MCF 10A (cell line): ENCODE data around the gene GGNBP2. TPM values are rescaled to one million over a fixed set of nuclear protein-coding genes. Genes with fewer than 3 reads are reported as not detected.
A peak's percentile ranks its signal among the peaks of the same experiment; 100 is the strongest.

ENCODE experiments used
- BruUV-seq: library from RNA; stranded (reverse); fragments of 400-500 nt; replicated peaks from 2 replicates; lab custom pipeline; 2021; lab: Mats Ljungman, UMichigan
- CTCF ChIA-PET: fragments of 300-600 bp; sonication (Branson Sonifier 250); formaldehyde crosslinking; extraction: SDS; loops from one replicate; lab custom pipeline; 2021; ENCODE audit warnings: antibody characterized with exemption, inconsistent platforms; lab: Yijun Ruan, JAX
- POLR2A ChIA-PET: fragments of 300-600, 350-650 bp; sonication (Branson Sonifier 250); formaldehyde crosslinking; extraction: SDS; loops from one replicate; lab custom pipeline; 2020; ENCODE audit warnings: antibody characterized with exemption, inconsistent platforms; lab: Yijun Ruan, JAX
- DNase-seq: peaks from one replicate; pipeline ENCODE4 v3.0.0-alpha.2; 2018; ENCODE audit not compliant: unreplicated experiment
- H3K27ac Mint-ChIP-seq: one replicate; pipeline ENCODE4 v1.8.0; 2022; ENCODE audit warnings: mild to moderate bottlenecking, low read depth, mixed read lengths; ENCODE audit not compliant: unreplicated experiment
- H3K27me3 Mint-ChIP-seq: one replicate; pipeline ENCODE4 v1.8.0; 2022; ENCODE audit warnings: mixed read lengths; ENCODE audit not compliant: insufficient read depth, unreplicated experiment
- H3K36me3 Mint-ChIP-seq: one replicate; pipeline ENCODE4 v1.8.0; 2022; ENCODE audit warnings: mild to moderate bottlenecking, moderate library complexity, mixed read lengths; ENCODE audit not compliant: insufficient read depth, unreplicated experiment
- H3K4me1 Mint-ChIP-seq: one replicate; pipeline ENCODE4 v1.8.0; 2022; ENCODE audit warnings: mixed read lengths; ENCODE audit not compliant: insufficient read depth, unreplicated experiment
- H3K4me3 Mint-ChIP-seq: one replicate; pipeline ENCODE4 v1.8.0; 2022; ENCODE audit warnings: mild to moderate bottlenecking, moderate library complexity, mixed read lengths; ENCODE audit not compliant: unreplicated experiment
- H3K9me3 Mint-ChIP-seq: one replicate; pipeline ENCODE4 v1.8.0; 2022; ENCODE audit warnings: mixed read lengths; ENCODE audit not compliant: unreplicated experiment
- intact Hi-C: fragments of 100-400 bp; cut with micrococcal nuclease; formaldehyde crosslinking; loops from 2 replicates; pipeline ENCODE4 v1.14.1; 2022
- total RNA-seq: library from RNA; stranded (reverse); gene quantifications from 2 replicates; pipeline ENCODE4 v1.2.3, GENCODE V29; 2022
- TF ChIP-seq, protein P1 (sequence below): fragments of 200-600 bp; IDR thresholded peaks from one replicate; pipeline ENCODE4 v1.8.0; 2022; ENCODE audit warnings: antibody characterized with exemption, mild to moderate bottlenecking; ENCODE audit not compliant: unreplicated experiment

The GGNBP2 gene
- total RNA-seq, 1 experiment from 2014 or later: 88.7 TPM

DNA sequence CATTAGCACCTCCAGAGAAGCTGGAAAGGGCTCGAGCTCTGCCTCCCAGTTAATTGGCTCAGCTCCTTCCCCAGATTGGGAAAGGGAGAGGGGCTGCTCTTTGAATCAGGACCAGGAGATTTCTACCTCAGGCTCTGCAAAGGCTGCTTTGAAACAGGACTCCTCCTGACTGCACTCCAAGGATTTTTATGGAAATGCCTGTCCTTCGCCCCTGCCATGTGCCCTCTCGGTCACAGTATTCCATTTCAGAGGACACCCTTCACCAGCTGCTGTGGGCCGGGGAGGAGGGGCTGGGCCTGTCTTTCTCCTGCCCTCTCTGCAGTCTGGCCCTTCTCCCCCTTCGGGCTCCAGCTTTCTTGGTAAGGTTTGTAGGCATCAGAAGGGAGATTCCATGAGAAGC lies 70.2 kb downstream of the GGNBP2 start:
- Mint-ChIP-seq H3K4me1 (peaks cover 6% of the 10 kb centered on the region), H3K27ac (no peak overlapping the region), H3K36me3 (peaks cover 6% of the 10 kb centered on the region), H3K9me3 (no peaks in the 10 kb centered on the region), H3K27me3 (peaks cover 13% of the 10 kb centered on the region), H3K4me3 (no peak overlapping the region)
- DNase-seq: no peak
- ChIA-PET POLR2A (interaction anchor here (0.6 kb wide), 1 partner anchor 446 kb away, joined by 3 read pairs; no protein-coding TSS in a partner anchor), CTCF (interaction anchor here (0.6 to 4.6 kb wide), 5 partner anchors 12 to 734 kb away, joined by 3 to 17 read pairs (median 4); no protein-coding TSS in a partner anchor)
- intact Hi-C loops: no loop called here
- TF ChIP-seq, protein P1, sequence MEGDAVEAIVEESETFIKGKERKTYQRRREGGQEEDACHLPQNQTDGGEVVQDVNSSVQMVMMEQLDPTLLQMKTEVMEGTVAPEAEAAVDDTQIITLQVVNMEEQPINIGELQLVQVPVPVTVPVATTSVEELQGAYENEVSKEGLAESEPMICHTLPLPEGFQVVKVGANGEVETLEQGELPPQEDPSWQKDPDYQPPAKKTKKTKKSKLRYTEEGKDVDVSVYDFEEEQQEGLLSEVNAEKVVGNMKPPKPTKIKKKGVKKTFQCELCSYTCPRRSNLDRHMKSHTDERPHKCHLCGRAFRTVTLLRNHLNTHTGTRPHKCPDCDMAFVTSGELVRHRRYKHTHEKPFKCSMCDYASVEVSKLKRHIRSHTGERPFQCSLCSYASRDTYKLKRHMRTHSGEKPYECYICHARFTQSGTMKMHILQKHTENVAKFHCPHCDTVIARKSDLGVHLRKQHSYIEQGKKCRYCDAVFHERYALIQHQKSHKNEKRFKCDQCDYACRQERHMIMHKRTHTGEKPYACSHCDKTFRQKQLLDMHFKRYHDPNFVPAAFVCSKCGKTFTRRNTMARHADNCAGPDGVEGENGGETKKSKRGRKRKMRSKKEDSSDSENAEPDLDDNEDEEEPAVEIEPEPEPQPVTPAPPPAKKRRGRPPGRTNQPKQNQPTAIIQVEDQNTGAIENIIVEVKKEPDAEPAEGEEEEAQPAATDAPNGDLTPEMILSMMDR: no peak
- no TSS peak for BruUV-seq

- Mint-ChIP-seq H3K9me3 (no peaks in the 10 kb centered on the region), H3K4me1 (peaks cover 6% of the 10 kb centered on the region), H3K36me3 (no peaks in the 10 kb centered on the region), H3K27me3 (peaks cover 13% of the 10 kb centered on the region), H3K4me3 (no peak overlapping the region), H3K27ac (no peak overlapping the region)
- intact Hi-C loops: no loop called here
- no TSS peak for BruUV-seq
- DNase-seq: no peak
- ChIA-PET POLR2A (interaction anchor here (1.7 kb wide), 1 partner anchor 589 kb away, joined by 3 read pairs; no protein-coding TSS in a partner anchor), CTCF (interaction anchor here (0.6 to 4.6 kb wide), 4 partner anchors 12 to 625 kb away, joined by 3 to 17 read pairs (median 6); no protein-coding TSS in a partner anchor)
- TF ChIP-seq, protein P1: no peak
Measured at GRCh38 chr17:36616061-36617029, 71.6 kb downstream of the GGNBP2 start.

- H3K27ac Mint-ChIP-seq: peak overlapping the region; percentile 59
- no peak overlapping the region for H3K4me3 Mint-ChIP-seq
- no TSS peak for BruUV-seq
Measured at GRCh38 chr17:36617773-36618172, 73.1 kb downstream of the GGNBP2 start.

More at GRCh38 chr17:36617773-36618172, 73.1 kb downstream of the GGNBP2 start:
- no peaks in the 10 kb centered on the region for H3K4me1 Mint-ChIP-seq
- ChIA-PET POLR2A (interaction anchor here (1.7 kb wide), 1 partner anchor 588 kb away, joined by 3 read pairs; no protein-coding TSS in a partner anchor), CTCF (interaction anchor here (1.0 to 4.6 kb wide), 3 partner anchors 12 to 19 kb away, joined by 3 to 17 read pairs (median 5); no protein-coding TSS in a partner anchor)
- no peak for DNase-seq
- intact Hi-C loops: no loop called here
- no peaks in the 10 kb centered on the region for H3K9me3 Mint-ChIP-seq
- H3K36me3 Mint-ChIP-seq: no peaks in the 10 kb centered on the region
- TF ChIP-seq, protein P1: no peak
- H3K27me3 Mint-ChIP-seq: peaks cover 13% of the 10 kb centered on the region
